ENCODE results near the gene SLC25A38.

- TF ChIP-seq CTCF (optimal IDR thresholded peaks at IDR 0.05 in 1 of 3, IDR thresholded peaks at IDR 0.05 in 1 of 3, conservative IDR thresholded peaks at IDR 0.05 in 1 of 3; ENCODE audit: extremely low read depth in 1 of 3, insufficient read depth in 2 of 3, low read length in 3 of 3): no peak
- TF ChIP-seq EZH2 (IDR thresholded peaks at IDR 0.05; ENCODE audit: low read length): no peak
Observed at GRCh38 chr3:39390181-39390580, 7.0 kb downstream of the SLC25A38 start.
